Activated CD8-positive, alpha-beta T cell treated with anti-CD3 and anti-CD28 coated beads, Interleukin-2, amount 10 ng/mL, durations not matched to agents 7 days and 5 days (primary cell): ENCODE results near the gene TYW1B. TPM values are rescaled to one million over a fixed set of nuclear protein-coding genes. Genes with fewer than 3 reads are reported as not detected.

Source experiments
- microRNA-seq: library from miRNA; unstranded; fragments of <30 nt; microRNA quantifications from one replicate; pipeline ENCODE4 v1.2.0, GENCODE V29; 2022
- total RNA-seq, 2 experiments: library from RNA; stranded (reverse); gene quantifications; one replicate each; pipeline ENCODE4 v1.2.3, GENCODE V29; 2021

The TYW1B gene
- total RNA-seq, 2 experiments from 2014 or later: 2.7 to 3.2 TPM

Small RNA genes lying within 50 kb of the gene (microRNA-seq; reads per million reads assigned to microRNA genes)
- not detected for gene MIR4650-2

Other genes starting within 250 kb of the TYW1B start
- 10 to 100 TPM; 58.4 to 63.4 TPM for gene POM121, start 96.9 kb upstream of the TYW1B start, total RNA-seq
- 1 to 10 TPM; 1.4 to 1.7 TPM for gene TRIM74, start 141.3 kb upstream of the TYW1B start, total RNA-seq
- not detected for gene SPDYE8, start 201.6 kb upstream of the TYW1B start, total RNA-seq
- not detected for gene SPDYE11, start 229.7 kb upstream of the TYW1B start, total RNA-seq